GM12872 (cell line): Measurements from ENCODE around the gene SLIT3.

ENCODE experiments used
- TF ChIP-seq, protein P1 (sequence below): IDR thresholded peaks from 3 replicates; pipeline ENCODE4 v1.5.1; 2011; ENCODE audit warnings: low read depth, mild to moderate bottlenecking, low read length, moderate library complexity; ENCODE audit not compliant: insufficient read depth

Gene SLIT3

GRCh38 chr5:168701641-168702040 lies 599.3 kb downstream of the SLIT3 start:
- TF ChIP-seq, protein P1, sequence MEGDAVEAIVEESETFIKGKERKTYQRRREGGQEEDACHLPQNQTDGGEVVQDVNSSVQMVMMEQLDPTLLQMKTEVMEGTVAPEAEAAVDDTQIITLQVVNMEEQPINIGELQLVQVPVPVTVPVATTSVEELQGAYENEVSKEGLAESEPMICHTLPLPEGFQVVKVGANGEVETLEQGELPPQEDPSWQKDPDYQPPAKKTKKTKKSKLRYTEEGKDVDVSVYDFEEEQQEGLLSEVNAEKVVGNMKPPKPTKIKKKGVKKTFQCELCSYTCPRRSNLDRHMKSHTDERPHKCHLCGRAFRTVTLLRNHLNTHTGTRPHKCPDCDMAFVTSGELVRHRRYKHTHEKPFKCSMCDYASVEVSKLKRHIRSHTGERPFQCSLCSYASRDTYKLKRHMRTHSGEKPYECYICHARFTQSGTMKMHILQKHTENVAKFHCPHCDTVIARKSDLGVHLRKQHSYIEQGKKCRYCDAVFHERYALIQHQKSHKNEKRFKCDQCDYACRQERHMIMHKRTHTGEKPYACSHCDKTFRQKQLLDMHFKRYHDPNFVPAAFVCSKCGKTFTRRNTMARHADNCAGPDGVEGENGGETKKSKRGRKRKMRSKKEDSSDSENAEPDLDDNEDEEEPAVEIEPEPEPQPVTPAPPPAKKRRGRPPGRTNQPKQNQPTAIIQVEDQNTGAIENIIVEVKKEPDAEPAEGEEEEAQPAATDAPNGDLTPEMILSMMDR: no peak

GRCh38 chr5:168699002-168699401 lies 601.9 kb downstream of the SLIT3 start:
- TF ChIP-seq, protein P1: no peak

- TF ChIP-seq, protein P1: no peak
Measured at GRCh38 chr5:168697034-168697720, 603.8 kb downstream of the SLIT3 start.

- TF ChIP-seq, protein P1: no peak
Measured at GRCh38 chr5:168696611-168697010, 604.3 kb downstream of the SLIT3 start.

DNA sequence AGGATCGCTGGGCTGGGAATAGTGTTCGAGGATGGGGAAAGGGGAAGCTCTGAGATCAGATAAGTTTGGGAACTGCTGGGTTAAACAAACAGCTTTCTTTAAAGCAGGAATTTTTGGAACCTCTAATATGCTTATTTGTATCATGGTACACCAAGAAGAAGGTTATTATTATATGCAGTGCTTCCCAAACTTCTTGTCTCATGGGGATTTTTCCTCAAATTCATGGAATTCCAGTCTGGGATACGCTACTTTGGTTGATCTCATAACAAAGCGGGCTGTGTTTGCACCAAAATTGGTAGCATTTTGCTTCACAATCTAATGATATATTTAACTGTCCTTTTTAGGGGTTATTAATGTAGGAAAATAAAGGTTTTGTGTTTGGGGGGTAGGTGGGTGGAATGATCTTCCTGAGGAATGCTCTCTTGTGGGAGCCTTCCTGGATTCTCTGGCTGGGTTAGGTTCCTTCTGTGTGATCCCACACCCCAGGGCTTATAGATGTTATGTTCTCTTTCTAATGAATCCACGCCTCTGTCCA lies 605.6 kb downstream of the SLIT3 start:
- TF ChIP-seq, protein P1: no peak

GRCh38 chr5:168694289-168694688 lies 606.6 kb downstream of the SLIT3 start:
- TF ChIP-seq, protein P1: no peak

GRCh38 chr5:168693883-168694282 lies 607.1 kb downstream of the SLIT3 start:
- TF ChIP-seq, protein P1: no peak

- TF ChIP-seq, protein P1: no peak
Measured at GRCh38 chr5:168693297-168693696, 607.6 kb downstream of the SLIT3 start.
